ENCODE measurements around the gene OR12D2. TPM values are rescaled to one million over a fixed set of nuclear protein-coding genes. Genes with fewer than 3 reads are reported as not detected.
"Not testable (repeated sequence)": the region's sequence is repeated elsewhere in the genome, so short reads cannot be mapped to it uniquely, and the experiment has no call there.

Gene OR12D2
- total and polyA plus RNA-seq, 2 donors (not counting 1 experiment from before 2014, with no cell fraction given) = not detected

DNA sequence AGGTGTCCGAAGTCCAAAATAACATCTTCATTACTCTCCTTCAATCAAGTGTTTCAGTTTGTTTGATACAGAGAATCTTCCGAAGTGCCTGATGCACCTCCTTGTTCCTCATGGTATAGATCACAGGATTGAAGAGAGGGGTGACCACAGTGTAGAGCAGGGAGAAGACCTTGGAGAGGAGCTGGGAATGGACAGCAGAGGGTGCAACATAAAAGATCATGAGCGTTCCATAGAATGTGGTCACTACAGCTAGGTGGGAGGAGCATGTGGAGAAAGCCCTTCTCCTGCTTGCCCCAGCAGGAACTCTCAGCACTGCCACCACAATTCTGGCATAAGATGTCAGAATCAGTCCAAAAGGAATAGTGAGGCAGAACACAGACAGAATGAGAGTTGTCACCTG lies 31.2 kb downstream of the OR12D2 start:
- H3K27ac ChIP-seq (ENCODE audit: insufficient read depth, low read length) = no peak overlapping the region
- TF ChIP-seq, protein P1, sequence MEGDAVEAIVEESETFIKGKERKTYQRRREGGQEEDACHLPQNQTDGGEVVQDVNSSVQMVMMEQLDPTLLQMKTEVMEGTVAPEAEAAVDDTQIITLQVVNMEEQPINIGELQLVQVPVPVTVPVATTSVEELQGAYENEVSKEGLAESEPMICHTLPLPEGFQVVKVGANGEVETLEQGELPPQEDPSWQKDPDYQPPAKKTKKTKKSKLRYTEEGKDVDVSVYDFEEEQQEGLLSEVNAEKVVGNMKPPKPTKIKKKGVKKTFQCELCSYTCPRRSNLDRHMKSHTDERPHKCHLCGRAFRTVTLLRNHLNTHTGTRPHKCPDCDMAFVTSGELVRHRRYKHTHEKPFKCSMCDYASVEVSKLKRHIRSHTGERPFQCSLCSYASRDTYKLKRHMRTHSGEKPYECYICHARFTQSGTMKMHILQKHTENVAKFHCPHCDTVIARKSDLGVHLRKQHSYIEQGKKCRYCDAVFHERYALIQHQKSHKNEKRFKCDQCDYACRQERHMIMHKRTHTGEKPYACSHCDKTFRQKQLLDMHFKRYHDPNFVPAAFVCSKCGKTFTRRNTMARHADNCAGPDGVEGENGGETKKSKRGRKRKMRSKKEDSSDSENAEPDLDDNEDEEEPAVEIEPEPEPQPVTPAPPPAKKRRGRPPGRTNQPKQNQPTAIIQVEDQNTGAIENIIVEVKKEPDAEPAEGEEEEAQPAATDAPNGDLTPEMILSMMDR (conservative IDR thresholded peaks at IDR 0.05 in 1 of 2, IDR thresholded peaks at IDR 0.05 in 1 of 2; ENCODE audit: low read depth in 1 of 2, low read length in 2 of 2) = no peak
- TF ChIP-seq EZH2 (IDR thresholded peaks at IDR 0.05; ENCODE audit: low read length, missing control alignments) = no peak
- H3K4me3 ChIP-seq (replicated peaks in 1 of 4; ENCODE audit: control extremely low read depth in 1 of 4, insufficient read depth in 1 of 4, low read depth in 3 of 4, low read length in 4 of 4) = no peak overlapping the region
- H3K36me3 ChIP-seq (ENCODE audit: control insufficient read depth, insufficient read depth, low read length) = no peaks in the 10 kb centered on the region
- no peaks in the 10 kb centered on the region for H3K79me2 ChIP-seq (ENCODE audit: control insufficient read depth, insufficient read depth, low read length)
- H3K4me1 ChIP-seq (ENCODE audit: control insufficient read depth, extremely low read depth, insufficient read depth, low read length) = no peaks in the 10 kb centered on the region
- H3K27me3 ChIP-seq (ENCODE audit: control insufficient read depth, insufficient read depth, low read length) = no peaks in the 10 kb centered on the region
- no peak overlapping the region for H2AFZ ChIP-seq (ENCODE audit: low read length)
- H3K9ac ChIP-seq (ENCODE audit: insufficient read depth, low read length) = no peak overlapping the region
- no peaks in the 10 kb centered on the region for H3K9me3 ChIP-seq (ENCODE audit: control insufficient read depth, insufficient read depth, low read depth, low read length)
- H4K20me1 ChIP-seq (ENCODE audit: control insufficient read depth, extremely low read depth, insufficient read depth, low read length) = no peaks in the 10 kb centered on the region
- H3K4me2 ChIP-seq (ENCODE audit: extremely low read depth, insufficient read depth, low read length) = no peak overlapping the region
- no peak for DNase-seq (ENCODE audit: low read depth in 2 of 2)

DNA sequence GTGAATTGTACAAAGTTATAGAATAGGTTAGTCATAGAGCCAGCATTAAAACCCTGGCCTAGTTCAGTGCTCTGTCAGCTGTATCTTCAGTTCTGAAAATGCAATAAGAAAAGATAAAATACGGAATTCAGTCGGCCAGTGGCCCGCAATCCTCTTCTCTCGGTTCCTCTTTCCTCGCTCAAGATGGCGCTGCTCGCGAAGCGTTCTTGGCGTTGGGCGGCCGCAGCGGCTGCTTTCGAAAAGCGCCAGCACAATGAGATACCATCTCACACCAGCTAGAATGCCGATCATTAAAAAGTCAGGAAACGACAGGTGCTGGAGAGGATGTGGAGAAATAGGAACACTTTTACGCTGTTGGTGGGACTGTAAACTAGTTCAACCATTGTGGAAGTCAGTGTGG lies 41.3 kb downstream of the OR12D2 start:
- not testable (repeated sequence) for DNase-seq (ENCODE audit: low read depth in 2 of 2); H3K4me3 ChIP-seq (replicated peaks in 1 of 4; ENCODE audit: control extremely low read depth in 1 of 4, insufficient read depth in 1 of 4, low read depth in 3 of 4, low read length in 4 of 4); H2AFZ ChIP-seq (ENCODE audit: low read length); H3K9me3 ChIP-seq (ENCODE audit: control insufficient read depth, insufficient read depth, low read depth, low read length); H3K9ac ChIP-seq (ENCODE audit: insufficient read depth, low read length); H3K79me2 ChIP-seq (ENCODE audit: control insufficient read depth, insufficient read depth, low read length); H3K27ac ChIP-seq (ENCODE audit: insufficient read depth, low read length); H3K27me3 ChIP-seq (ENCODE audit: control insufficient read depth, insufficient read depth, low read length); H3K4me2 ChIP-seq (ENCODE audit: extremely low read depth, insufficient read depth, low read length); H4K20me1 ChIP-seq (ENCODE audit: control insufficient read depth, extremely low read depth, insufficient read depth, low read length); H3K4me1 ChIP-seq (ENCODE audit: control insufficient read depth, extremely low read depth, insufficient read depth, low read length); H3K36me3 ChIP-seq (ENCODE audit: control insufficient read depth, insufficient read depth, low read length)

DNA sequence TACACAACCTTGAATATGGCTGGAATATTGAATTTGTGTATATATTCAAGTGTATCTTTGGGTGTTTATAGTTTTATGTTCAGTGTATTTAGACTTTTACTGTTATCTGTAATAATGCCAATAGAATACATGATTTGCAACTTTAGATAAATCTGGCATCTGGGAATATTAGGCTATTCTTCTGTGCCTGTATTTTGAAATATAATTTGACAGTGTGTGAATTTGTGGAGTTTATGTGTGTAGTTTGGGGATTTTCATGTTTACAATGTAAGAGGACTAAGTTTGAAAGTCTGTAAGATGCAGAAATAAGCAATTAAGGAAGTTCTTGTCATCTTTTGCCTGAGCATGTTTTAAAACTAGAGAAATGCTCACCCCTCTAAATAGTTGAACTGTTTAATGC lies 43.6 kb downstream of the OR12D2 start, which contains the start of gene OR10C1:
OR10C1 (plus strand) TSS at position 301 of the 400 bp plus-strand sequence. CDS start 710 bp downstream, outside the sequence.
- no peak within 1 kb of the TSS for H2AFZ ChIP-seq (ENCODE audit: low read length)
- H3K4me1 ChIP-seq (ENCODE audit: control insufficient read depth, extremely low read depth, insufficient read depth, low read length) = no peaks in the 10 kb centered on the region
- H3K4me2 ChIP-seq (ENCODE audit: extremely low read depth, insufficient read depth, low read length) = no peak within 1 kb of the TSS
- H3K9me3 ChIP-seq (ENCODE audit: control insufficient read depth, insufficient read depth, low read depth, low read length) = no peaks in the 10 kb centered on the region
- H3K36me3 ChIP-seq (ENCODE audit: control insufficient read depth, insufficient read depth, low read length) = no peaks in the 10 kb centered on the region
- H3K9ac ChIP-seq (ENCODE audit: insufficient read depth, low read length) = no peak within 1 kb of the TSS
- no peak for TF ChIP-seq EZH2 (IDR thresholded peaks at IDR 0.05; ENCODE audit: low read length, missing control alignments)
- TF ChIP-seq, protein P1 (conservative IDR thresholded peaks at IDR 0.05 in 1 of 2, IDR thresholded peaks at IDR 0.05 in 1 of 2; ENCODE audit: low read depth in 1 of 2, low read length in 2 of 2) = no peak
- no peak within 1 kb of the TSS for H3K4me3 ChIP-seq (replicated peaks in 1 of 4; ENCODE audit: control extremely low read depth in 1 of 4, insufficient read depth in 1 of 4, low read depth in 3 of 4, low read length in 4 of 4)
- DNase-seq (ENCODE audit: low read depth in 2 of 2) = no peak
- no peaks in the 10 kb centered on the region for H3K27me3 ChIP-seq (ENCODE audit: control insufficient read depth, insufficient read depth, low read length)
- H3K27ac ChIP-seq (ENCODE audit: insufficient read depth, low read length) = no peak within 1 kb of the TSS
- H3K79me2 ChIP-seq (ENCODE audit: control insufficient read depth, insufficient read depth, low read length) = no peaks in the 10 kb centered on the region
- no peaks in the 10 kb centered on the region for H4K20me1 ChIP-seq (ENCODE audit: control insufficient read depth, extremely low read depth, insufficient read depth, low read length)
